NT2/D1 (cell line): Measurements from ENCODE around the gene TTC39B.

ENCODE experiments used
- DNase-seq: peaks from one replicate; pipeline ENCODE4 v3.0.0-alpha.2; 2011; ENCODE audit warnings: low read depth, low spot score
- H3K27me3 ChIP-seq: 2 replicates; pipeline ENCODE4 v1.6.0; 2011; ENCODE audit warnings: mild to moderate bottlenecking; ENCODE audit not compliant: insufficient read length, insufficient read depth
- H3K36me3 ChIP-seq: 2 replicates; pipeline ENCODE4 v1.6.1; 2011; ENCODE audit warnings: mild to moderate bottlenecking, low read length, mixed read lengths; ENCODE audit not compliant: insufficient read depth, insufficient read length
- H3K4me1 ChIP-seq: 2 replicates; pipeline ENCODE4 v1.5.1; 2011; ENCODE audit not compliant: insufficient read depth, insufficient read length
- H3K4me3 ChIP-seq: 2 replicates; pipeline ENCODE4 v1.5.1; 2011; ENCODE audit warnings: low read depth; ENCODE audit not compliant: insufficient read length
- H3K9ac ChIP-seq: 2 replicates; pipeline ENCODE4 v1.6.0; 2011; ENCODE audit warnings: low read depth; ENCODE audit not compliant: insufficient read length
- H3K9me3 ChIP-seq: 2 replicates; pipeline ENCODE4 v1.5.1; 2011; ENCODE audit warnings: mild to moderate bottlenecking, low read length; ENCODE audit not compliant: insufficient read depth
- SUZ12 ChIP-seq: IDR thresholded peaks from 2 replicates; pipeline ENCODE4 v1.6.1; 2011; ENCODE audit not compliant: insufficient read length, insufficient read depth; ENCODE audit errors: extremely low read depth
- YY1 ChIP-seq: IDR thresholded peaks from 2 replicates; pipeline ENCODE4 v1.6.1; 2011; ENCODE audit not compliant: insufficient read length, insufficient read depth
- ZNF274 ChIP-seq: IDR thresholded peaks from 2 replicates; pipeline ENCODE4 v1.6.1; 2011; ENCODE audit warnings: mild to moderate bottlenecking, low read depth, low read length

The TTC39B gene

DNA sequence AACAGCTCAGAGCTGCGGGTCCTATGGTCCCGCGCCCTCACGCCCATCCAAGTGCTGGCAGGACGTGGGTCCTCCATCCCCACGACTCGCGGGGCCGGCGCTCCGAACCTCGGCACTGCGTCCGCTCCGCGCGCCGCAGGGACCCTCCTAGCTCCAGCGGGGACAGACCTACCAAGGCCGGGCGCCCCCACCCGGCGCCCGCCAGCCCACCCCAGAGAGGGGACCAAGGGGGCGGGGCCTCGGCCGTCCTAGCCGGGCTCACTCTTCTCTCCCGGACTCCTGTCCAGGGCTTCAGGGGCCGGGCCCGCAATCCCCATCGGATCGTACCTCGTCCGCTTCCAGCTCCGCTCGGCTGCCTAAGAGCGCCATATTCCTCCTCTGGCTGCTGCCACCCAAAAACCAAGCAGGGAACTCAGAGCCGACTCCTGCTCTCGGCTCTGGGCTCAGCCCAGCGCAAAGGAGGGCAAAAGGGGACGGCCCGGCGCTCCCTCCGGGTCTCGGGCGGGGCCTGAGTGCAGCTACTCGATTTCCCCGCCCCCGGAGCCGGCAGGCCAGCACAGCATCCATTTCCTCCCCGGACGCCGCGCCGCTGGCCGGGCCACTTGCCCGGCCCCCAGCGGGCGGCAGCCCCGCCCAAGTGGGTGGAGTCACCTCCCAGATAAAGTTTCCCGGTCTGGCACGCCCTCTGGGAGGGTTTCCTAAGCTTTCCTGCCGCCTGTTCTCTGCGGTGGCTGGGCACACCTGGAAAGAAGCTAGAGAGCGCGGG, at the start of gene TTC39B:
Gene TTC39B (minus strand): TSS at position 460 of the 766 bp plus-strand sequence. CDS start 91 bp downstream, at position 369.
- peak; percentile 93 for DNase-seq
- Histone ChIP-seq H3K36me3 (no peaks in the 10 kb centered on the region), H3K4me3 (peak within 1 kb of the TSS; percentile 82), H3K9me3 (no peaks in the 10 kb centered on the region), H3K27me3 (peaks cover 20% of the 10 kb centered on the region), H3K4me1 (no peaks in the 10 kb centered on the region), H3K9ac (peak within 1 kb of the TSS; percentile 81)
- TF ChIP-seq ZNF274 (no peak), YY1 (no peak), SUZ12 (no peak)

DNA sequence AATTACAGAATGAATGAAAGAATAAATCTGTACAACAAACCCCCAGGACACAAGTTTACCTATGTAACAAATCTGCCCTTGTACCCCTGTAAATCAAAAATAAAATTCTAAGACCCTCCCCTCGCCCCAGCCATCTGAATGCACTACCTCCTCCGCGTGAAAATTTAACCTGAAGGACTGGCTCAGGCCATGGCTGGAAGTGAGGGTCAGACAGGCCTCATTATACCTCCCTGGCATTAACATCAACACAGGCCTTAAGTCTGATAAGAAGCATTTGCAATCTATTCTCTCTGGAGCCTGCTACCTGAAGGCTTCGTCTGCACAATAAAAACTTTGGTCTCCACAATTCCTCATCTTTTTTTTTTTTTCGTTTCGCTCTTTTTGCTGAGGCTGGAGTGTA, 48.7 kb upstream of the TTC39B start:
- H3K27me3 ChIP-seq, result peaks cover 8% of the 10 kb centered on the region
- peaks cover 7% of the 10 kb centered on the region; the same call in 1 of the 2 replicates for H3K9me3 ChIP-seq
- no peak overlapping the region for H3K9ac ChIP-seq
- peak; percentile 22 for DNase-seq
- no peaks in the 10 kb centered on the region for H3K36me3 ChIP-seq
- H3K4me1 ChIP-seq, result no peaks in the 10 kb centered on the region
- H3K4me3 ChIP-seq, result no peak overlapping the region
- TF ChIP-seq SUZ12, result no peak
- TF ChIP-seq ZNF274, result no peak
- TF ChIP-seq YY1, result no peak

DNA sequence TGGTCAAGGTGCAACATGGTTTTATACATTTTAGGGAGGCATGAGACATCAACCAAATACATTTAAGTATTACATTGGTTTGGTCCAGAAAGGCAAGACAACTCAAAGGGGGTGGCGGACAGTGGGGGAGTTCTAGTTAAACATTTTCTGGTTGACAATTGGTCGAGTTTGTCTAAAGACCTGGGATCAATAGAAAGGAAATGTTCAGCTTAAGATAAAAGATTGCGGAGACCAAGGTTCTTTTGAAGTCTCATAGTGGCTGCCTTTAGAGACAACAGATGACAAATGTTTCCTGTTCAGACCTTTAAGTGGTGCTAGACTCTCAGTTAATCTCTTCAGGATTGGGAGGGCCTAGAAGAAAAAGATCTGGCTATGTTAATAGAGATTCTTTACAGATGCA, 47.7 kb upstream of the TTC39B start:
- no peaks in the 10 kb centered on the region; the same call in 1 of the 2 replicates for H3K9me3 ChIP-seq
- H3K4me3 ChIP-seq, result no peak overlapping the region
- DNase-seq, result peak; percentile 70
- no peak overlapping the region for H3K9ac ChIP-seq
- TF ChIP-seq ZNF274 (no peak), YY1 (no peak), SUZ12 (no peak)
- no peaks in the 10 kb centered on the region for H3K4me1 ChIP-seq
- no peaks in the 10 kb centered on the region for H3K36me3 ChIP-seq
- peaks cover 8% of the 10 kb centered on the region for H3K27me3 ChIP-seq

DNA sequence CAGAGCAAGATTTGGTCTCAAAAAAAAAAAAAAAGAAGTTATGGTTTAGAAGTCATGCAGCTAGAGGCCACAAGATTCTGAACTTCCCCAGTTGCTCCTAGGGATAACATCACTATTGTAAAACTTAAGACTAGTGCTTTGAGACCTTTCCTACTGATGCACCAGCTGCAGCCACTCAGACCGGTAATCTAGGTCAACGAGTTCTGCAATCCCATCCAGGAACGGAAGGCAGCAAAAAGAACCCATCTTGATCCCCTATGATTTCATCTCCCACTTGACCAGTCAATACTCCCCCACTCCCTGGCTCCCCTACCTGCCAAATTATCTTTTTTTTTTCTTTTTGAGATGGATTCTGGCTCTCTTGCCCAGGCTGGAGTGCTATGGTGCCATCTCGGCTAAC, 46.9 kb upstream of the TTC39B start:
- H3K36me3 ChIP-seq, result no peaks in the 10 kb centered on the region
- H3K4me1 ChIP-seq, result no peaks in the 10 kb centered on the region
- no peak for DNase-seq
- peaks cover 8% of the 10 kb centered on the region for H3K27me3 ChIP-seq
- H3K9ac ChIP-seq, result no peak overlapping the region
- no peak overlapping the region for H3K4me3 ChIP-seq
- no peak for TF ChIP-seq YY1
- TF ChIP-seq ZNF274, result no peak
- TF ChIP-seq SUZ12, result no peak
- no peaks in the 10 kb centered on the region; the same call in 1 of the 2 replicates for H3K9me3 ChIP-seq

DNA sequence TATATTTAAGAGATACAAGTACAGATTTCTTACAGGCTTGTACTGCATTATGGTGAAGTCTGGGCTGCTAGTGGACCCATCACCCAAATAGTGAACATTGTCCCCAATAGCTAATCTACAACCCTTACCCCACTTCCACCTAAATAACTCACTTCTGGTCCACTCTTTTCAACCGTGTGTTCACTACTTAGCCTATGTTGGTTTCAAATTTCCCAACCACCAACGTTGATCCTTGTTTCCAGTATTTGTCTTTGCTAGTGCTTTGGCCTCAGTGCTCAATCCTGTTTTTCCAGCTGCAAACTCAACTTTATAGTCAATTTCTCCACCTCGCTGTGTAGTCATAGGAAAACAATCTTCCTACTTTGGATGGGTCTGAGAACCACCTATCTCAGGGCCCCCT, 45.3 kb upstream of the TTC39B start:
- Histone ChIP-seq H3K4me3 (no peak overlapping the region), H3K4me1 (no peaks in the 10 kb centered on the region), H3K9ac (no peak overlapping the region), H3K9me3 (no peaks in the 10 kb centered on the region), H3K36me3 (no peaks in the 10 kb centered on the region), H3K27me3 (peaks cover 8% of the 10 kb centered on the region)
- TF ChIP-seq YY1, result no peak
- TF ChIP-seq SUZ12, result no peak
- no peak for TF ChIP-seq ZNF274
- DNase-seq, result no peak

DNA sequence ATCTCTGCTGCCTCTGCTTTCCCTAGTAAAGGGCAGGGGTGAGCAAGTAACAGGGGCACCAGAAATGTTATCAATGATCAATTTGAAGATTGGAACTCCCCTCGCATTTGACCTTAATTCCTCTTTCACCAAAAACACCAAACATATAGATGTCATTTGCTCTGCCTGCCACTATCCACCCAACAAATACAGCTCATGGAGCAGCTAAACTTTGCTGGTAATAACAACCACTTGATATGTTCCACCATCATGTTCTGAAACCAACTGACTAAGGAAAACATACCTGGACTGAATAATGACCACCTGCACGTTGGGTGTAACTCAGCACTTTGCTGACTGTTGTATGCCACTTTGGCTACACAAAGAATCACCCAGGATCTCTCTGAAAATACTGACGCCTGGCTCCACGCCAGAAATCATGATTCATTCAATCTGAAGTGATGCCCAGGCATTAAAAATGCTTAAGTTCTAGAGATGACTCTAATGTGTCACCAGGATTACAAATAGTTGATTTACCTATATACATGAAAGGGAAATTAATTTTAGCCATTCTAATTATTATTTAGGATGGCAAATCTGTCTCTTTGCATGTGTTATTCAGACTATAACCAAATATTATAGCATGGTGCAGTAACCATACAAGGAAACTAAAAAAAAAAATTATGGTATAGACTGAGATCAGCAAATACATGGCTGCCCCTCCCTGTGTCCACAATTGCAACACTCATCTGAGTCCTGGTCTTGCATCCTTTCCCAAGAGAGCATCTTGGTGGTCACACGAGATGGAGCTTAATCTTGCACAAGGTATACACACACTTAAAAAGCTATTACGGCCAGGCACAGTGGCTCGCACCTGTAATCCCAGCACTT, 43.1 kb upstream of the TTC39B start:
- Histone ChIP-seq H3K9ac (no peak overlapping the region), H3K9me3 (no peaks in the 10 kb centered on the region), H3K4me1 (no peaks in the 10 kb centered on the region), H3K27me3 (peaks cover 8% of the 10 kb centered on the region), H3K36me3 (no peaks in the 10 kb centered on the region), H3K4me3 (no peak overlapping the region)
- TF ChIP-seq ZNF274 (no peak), SUZ12 (no peak), YY1 (no peak)
- no peak for DNase-seq

DNA sequence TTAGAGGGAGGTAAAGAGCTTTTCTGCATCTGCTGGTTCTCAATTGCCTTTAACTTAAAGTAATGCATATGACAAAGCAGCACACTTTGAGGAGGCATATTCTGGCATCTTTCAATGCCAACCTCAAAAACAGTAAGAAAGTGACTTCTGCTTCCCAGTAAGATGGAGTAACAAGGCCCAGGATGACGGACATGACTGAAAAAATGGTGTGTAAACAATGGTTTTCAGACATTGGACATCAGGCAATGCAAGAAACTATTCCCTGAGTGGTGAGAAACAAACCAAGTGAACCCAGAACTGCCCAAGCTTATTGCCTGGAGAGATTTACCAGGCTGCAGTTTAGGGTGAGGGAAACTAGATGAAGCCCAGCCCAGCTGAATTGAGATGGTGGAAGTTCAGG, 39.8 kb upstream of the TTC39B start:
- H3K27me3 ChIP-seq, result no peaks in the 10 kb centered on the region
- peaks cover 7% of the 10 kb centered on the region; the same call in 1 of the 2 replicates for H3K9me3 ChIP-seq
- no peaks in the 10 kb centered on the region for H3K4me1 ChIP-seq
- TF ChIP-seq YY1 (no peak), ZNF274 (no peak), SUZ12 (no peak)
- no peak for DNase-seq
- H3K9ac ChIP-seq, result no peak overlapping the region
- H3K36me3 ChIP-seq, result no peaks in the 10 kb centered on the region
- H3K4me3 ChIP-seq, result no peak overlapping the region
